Measurements from ENCODE around the gene COMMD6.
A peak's percentile ranks its signal among the peaks of the same experiment; 100 is the strongest.
"Not testable (repeated sequence)": the region's sequence is repeated elsewhere in the genome, so short reads cannot be mapped to it uniquely, and the experiment has no call there.

COMMD6 gene

DNA sequence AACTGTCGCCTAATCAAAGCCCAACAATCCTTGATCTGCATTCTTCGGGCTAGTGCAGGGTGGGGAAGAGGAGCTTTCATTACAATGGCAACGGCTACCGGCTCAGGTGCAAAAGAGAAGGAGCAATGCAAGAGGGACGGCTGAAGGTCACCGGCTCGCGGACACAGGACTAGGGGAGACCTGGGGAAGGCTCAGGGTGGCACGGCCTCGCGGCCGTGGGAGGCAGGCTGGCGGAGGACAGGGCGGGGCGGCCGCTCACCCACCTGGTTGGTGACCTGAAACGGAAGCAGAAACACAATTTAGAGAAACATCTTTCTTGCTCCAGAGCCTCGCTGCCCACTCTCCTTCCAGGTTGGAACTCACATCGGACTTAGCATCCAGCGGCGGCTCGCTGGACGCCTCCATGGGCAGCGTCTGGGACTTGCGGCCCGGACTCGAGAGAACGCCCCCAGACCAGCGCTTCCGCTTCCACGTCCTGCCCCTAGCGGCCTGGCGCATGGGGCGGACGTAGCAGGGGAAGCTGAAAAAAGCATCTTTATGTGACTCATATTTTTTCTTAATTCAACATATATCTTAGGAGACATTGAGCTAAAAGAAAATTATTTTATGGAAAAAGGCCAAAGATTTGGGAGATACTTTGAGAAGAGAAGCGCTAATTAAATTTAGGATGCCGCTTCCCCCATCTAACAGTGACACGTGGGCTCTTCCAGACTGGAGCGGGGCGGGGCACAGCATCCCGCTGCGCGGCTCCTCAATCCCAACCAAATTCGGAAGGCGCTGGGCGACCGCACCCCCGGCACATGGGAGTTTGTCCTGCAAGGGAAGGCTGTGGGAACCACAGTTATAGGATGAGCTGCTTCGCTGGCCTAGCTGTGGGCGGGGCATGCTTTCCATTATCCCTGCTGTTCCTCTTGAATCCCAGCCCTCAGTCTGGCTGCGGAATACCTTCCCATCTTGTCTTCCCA lies at the start of gene COMMD6:
Gene COMMD6, minus strand, starts transcription at position 441 of the 965 bp plus-strand sequence. Its CDS starts 36 bp downstream, at position 405.
- DNase-seq (ENCODE audit: low read depth in 3 of 3), result peak; percentile 43 to 66 (median 48)

GRCh38 chr13:75585153-75585552 lies 47.5 kb upstream of the COMMD6 start:
- DNase-seq (ENCODE audit: low read depth in 3 of 3), result no peak

- no peak for DNase-seq (ENCODE audit: low read depth in 3 of 3)
Measured at GRCh38 chr13:75583091-75583490, 45.5 kb upstream of the COMMD6 start.

DNA sequence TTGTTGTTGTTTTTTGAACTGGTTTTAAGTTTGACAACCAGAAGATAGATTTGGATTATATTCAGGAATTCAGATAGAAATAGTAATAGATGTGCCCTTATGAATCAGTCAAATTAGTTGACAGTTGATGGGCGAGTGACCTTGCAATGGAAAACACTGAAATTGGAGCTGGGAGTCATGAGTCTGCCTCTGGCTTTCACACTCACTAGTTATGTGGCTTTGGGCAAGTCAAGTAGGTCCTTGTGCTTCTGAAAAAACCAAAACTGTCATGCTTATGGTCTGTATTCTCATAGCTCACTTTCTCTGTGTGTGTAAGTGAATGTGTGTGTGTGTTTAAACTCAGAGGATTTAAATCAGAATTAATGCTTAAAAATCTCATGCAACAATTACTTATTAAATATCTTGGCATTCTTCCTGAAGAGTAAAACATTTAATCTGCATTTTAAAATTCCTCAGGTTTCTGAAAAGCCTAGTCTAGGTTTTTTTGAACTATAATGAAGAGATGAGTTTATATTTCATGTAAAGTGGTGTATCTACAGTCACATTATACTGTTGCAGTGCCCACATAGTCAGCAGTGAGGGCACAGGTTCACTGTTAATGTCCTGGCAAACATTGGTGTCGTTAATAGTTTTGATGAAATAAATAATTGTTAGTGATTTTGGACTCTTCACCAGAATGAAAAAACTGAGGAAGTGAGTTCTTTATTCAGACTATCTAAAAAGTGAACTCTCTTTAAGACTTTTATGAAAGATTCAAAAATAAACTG lies 44.4 kb upstream of the COMMD6 start:
- DNase-seq (ENCODE audit: low read depth in 3 of 3), result no peak

GRCh38 chr13:75579529-75579928 lies 41.9 kb upstream of the COMMD6 start:
- DNase-seq (ENCODE audit: low read depth in 3 of 3), result no peak

DNA sequence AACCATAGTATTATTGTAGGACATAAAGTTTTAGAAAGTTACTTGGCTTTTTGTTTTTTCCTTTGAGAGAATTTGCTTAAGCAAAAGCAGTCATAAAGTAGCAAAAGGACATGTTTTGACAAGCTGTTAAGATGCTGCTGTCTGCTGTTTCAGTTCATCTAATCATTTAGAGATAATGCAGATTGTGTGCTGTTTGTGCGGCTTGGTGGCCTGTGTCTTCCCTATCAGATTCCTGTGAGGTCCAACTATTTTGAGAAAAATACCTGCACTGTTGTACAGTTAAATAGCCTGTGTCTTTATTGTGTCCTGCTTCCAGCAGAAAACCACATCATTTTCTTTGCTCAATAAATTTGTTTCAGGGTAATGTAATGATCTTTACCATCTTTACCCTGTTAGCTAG lies 31.9 kb upstream of the COMMD6 start:
- no peak for DNase-seq (ENCODE audit: low read depth in 3 of 3)

DNA sequence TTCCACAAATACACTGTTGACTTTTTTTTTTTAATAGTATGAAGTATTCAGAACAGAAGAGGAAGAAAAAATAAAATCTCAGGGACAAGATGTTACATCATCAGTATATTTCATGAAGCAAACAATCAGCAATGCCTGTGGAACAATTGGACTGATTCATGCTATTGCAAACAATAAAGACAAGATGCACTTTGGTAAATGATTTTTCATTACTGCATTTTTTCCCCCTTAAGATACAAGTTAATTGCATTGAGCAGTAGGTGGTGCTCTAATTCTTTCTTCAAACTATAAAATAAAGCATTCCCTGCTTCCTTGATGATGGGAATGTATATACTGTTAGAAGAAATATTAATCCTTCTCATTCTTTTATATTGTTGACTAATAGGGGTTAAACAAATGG lies 29.0 kb upstream of the COMMD6 start:
- DNase-seq (ENCODE audit: low read depth in 3 of 3), result no peak

- DNase-seq (ENCODE audit: low read depth in 3 of 3), result no peak
Measured at GRCh38 chr13:75558145-75558840, 20.7 kb upstream of the COMMD6 start.

- DNase-seq (ENCODE audit: low read depth in 3 of 3), result no peak
Measured at GRCh38 chr13:75556961-75557360, 19.3 kb upstream of the COMMD6 start.

GRCh38 chr13:75555836-75556235 lies 18.2 kb upstream of the COMMD6 start:
- DNase-seq (ENCODE audit: low read depth in 3 of 3), result no peak

DNA sequence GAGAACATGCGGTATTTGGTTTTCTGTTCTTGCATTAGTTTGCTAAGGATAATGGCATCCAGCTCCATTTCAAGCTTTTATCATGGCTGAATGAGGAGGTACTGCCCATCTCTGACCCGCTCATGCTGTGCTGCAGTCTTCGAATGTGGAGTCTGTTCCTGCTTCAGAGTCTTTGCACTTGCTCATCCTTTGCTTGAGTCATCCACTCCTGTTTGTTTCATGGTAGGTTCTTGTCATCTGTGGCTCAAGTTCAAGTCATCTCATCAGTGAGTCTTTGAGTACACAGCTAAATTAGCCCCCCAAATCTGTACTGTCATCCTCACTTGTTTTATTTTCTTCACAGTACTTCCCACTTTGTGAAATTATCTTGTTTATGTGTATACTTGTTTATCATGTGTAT lies 17.3 kb upstream of the COMMD6 start:
- no peak for DNase-seq (ENCODE audit: low read depth in 3 of 3)

DNA sequence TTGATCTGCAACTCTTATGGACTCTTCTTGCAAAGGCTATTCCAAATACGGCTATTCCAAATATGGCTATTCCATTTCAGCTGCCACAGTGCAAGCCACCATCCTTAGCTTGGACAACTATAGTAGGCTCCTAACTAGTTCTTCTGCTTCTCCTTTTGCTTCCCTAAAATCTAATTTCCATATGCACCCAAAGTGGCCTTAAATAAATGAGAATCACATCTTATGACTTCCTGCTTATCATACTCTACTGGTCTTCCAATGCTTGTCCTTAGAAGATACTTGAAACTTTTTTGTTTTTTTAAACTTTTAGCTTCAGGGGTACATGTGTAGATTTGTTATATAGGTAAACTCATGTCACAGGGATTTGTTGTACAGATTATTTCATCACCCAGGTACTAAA lies 16.8 kb upstream of the COMMD6 start:
- DNase-seq (ENCODE audit: low read depth in 3 of 3), result no peak

GRCh38 chr13:75550159-75550567 lies 12.5 kb upstream of the COMMD6 start:
- DNase-seq (ENCODE audit: low read depth in 3 of 3), result peak in 1 of 3 experiments; percentile 22

GRCh38 chr13:75549262-75550158 lies 11.9 kb upstream of the COMMD6 start, which contains the start of gene UCHL3:
TSS of gene UCHL3 (plus strand) at chr13:75549791. CDS start at chr13:75549821, 30 bp downstream.
- DNase-seq (ENCODE audit: low read depth in 3 of 3), result peak; percentile 94 to 97 (median 95)

- no peak for DNase-seq (ENCODE audit: low read depth in 3 of 3)
Measured at GRCh38 chr13:75547917-75548316, 10.3 kb upstream of the COMMD6 start.

DNA sequence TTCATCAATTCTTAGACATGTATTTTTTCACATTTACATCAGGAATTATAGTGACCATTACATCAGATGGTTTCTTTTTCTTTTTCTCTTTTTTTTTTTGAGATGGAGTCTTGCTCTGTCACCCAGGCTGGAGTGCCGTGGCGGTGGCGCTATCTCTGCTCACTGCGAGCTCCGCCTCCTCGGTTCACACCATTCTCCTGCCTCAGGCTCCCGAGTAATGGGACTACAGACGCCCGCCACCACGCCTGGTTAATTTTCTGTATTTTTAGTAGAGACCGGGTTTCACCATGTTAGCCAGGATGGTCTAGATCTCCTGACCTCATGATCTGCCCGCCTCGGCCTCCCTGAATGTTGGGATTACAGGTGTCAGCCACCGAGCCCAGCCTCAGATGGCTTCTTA lies 7.7 kb upstream of the COMMD6 start:
- DNase-seq (ENCODE audit: low read depth in 3 of 3), result not testable (repeated sequence)

GRCh38 chr13:75544681-75545330 lies 7.2 kb upstream of the COMMD6 start:
- no peak for DNase-seq (ENCODE audit: low read depth in 3 of 3)

DNA sequence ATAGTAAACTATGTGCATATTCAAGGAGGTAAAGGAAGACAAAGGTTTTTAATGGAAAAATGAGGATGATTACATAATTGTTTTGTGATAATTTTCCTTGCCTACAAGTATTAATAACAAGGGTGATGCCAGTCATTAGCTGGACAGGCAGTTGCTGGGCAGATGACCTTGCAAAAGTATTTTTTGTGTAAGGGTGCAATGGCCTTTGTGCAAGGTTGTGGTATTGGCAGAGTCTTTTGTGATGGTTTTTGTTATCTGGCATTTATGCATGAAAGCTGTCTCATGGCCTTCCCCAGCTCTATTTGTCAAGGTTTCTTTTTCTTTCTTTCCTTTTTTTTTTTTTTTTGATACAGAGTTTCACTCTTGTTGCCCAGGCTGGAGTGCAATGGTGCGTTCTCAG lies 4.3 kb upstream of the COMMD6 start:
- no peak for DNase-seq (ENCODE audit: low read depth in 3 of 3)

GRCh38 chr13:75541287-75541686 lies 3.6 kb upstream of the COMMD6 start:
- DNase-seq (ENCODE audit: low read depth in 3 of 3), result no peak

GRCh38 chr13:75533861-75534260 lies 3.8 kb downstream of the COMMD6 start:
- no peak for DNase-seq (ENCODE audit: low read depth in 3 of 3)
